NCI-H82 treated with DMSO at 0.1 percent for 48 hours (cell line): ENCODE measurements around the gene GABARAPL2.
A peak's percentile ranks its signal among the peaks of the same experiment; 100 is the strongest.

Experiments
- DNase-seq: peaks from one replicate; lab custom pipeline; 2025; ENCODE audit not compliant: unreplicated experiment; lab: John Stamatoyannopoulos, UW

The GABARAPL2 gene

DNA sequence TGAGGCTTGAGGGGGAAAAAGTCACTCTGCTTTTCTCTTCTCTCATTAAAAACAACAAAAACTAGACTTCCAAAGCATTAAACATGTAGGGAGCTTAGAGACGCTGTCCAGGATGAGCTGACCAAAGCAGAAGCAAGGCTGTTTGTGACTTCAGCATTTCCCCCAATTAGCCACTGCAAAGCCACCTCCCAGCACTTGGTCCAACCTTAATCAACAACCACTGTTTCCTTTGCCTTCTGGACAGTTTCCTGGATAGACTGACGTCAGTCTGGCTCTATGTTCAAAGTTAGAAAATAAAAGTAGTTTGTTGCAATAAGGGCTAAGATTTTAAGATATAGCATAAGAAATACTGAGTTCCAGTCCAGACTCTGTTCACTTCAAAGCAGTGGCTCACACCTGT, 13.2 kb upstream of the GABARAPL2 start:
- DNase-seq: no peak

DNA sequence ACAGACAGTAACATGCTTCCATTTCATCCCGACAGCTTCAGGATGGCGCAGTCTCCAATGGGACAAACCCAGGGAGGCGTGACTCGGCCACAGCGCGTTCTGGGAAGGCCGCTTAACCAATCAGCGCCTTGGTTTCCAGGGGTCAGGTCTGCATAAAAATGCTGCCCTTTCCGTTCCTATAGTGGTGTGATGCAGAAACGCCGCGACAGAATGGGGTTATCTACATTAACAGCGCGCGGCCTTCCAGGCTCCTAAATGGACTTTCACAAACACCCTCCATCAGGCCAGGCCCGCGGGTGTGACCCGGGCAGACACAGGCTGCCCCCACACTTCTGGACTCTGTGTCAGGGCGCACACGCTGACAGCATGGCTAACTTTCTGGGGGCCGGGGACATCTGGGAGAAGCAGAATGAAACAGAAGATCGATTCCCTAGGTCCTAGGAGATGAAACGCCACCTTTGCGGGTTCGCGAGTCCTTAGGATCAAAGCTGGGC, 10.9 kb upstream of the GABARAPL2 start:
- DNase-seq: peak; percentile 43

DNA sequence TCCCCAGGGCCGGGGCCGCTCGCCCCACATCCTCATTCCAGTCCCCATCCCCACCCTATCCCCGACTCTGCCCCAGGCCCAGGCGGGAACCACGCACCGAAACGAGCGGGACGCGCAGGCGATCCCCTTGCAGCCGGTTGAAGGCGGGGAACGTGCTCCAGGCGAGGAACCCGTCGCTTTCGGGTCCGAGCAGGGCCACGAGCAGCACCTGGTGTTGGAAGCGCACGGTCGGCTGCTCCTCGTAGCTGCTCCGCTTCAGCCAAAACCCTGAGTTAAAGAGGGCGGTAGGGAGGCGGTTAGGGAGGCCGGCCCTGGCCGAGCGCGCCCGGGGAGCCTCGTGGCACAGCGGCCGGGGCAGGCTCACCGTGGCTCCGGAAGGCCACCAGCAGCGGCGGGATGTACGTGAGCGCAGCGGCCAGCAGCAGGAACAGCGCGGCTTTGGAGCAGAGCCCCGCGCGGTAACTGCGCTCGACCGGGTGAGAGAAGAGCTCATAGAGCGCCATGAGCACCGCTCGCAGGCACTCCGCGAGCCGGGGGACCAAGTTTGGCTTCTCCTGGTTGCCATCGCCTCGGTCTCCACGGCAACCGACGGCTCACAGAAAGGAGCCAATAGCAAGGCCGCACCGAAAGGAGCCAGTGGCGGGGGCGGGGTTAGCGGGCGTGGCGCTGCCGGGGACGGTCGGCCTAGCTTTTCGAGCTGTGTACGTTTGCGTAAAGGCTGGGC, 10.3 kb upstream of the GABARAPL2 start, which contains the start of gene TMEM231:
TSS of gene TMEM231 (minus strand) at position 546 of the 724 bp plus-strand sequence. CDS start at position 503, 43 bp downstream.
- DNase-seq: peak; percentile 72

DNA sequence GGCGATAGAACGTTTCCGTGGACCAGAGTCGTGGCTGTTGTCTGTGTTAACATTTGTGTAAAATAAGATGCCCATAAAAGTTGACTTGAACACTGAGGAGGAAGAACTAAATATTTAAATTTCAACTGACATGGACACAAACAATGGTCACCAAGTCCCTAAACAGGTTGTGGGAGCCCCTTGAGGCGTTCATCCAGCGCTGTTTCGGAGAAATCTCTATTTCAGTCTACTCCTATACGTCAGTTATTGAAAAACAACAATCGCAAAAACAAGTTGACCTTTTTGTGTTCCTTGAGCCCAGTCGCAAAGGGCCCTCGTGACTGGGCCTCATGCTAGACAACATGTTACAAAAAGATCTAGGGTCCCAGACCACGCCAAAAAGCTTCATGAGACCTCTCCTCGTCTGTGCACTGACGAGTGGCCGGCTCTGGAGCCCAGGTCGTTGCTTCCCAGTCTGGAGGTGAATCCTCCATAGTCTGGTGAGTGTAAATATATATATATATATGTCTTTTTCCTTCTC, 9.7 kb upstream of the GABARAPL2 start:
- DNase-seq: no peak

DNA sequence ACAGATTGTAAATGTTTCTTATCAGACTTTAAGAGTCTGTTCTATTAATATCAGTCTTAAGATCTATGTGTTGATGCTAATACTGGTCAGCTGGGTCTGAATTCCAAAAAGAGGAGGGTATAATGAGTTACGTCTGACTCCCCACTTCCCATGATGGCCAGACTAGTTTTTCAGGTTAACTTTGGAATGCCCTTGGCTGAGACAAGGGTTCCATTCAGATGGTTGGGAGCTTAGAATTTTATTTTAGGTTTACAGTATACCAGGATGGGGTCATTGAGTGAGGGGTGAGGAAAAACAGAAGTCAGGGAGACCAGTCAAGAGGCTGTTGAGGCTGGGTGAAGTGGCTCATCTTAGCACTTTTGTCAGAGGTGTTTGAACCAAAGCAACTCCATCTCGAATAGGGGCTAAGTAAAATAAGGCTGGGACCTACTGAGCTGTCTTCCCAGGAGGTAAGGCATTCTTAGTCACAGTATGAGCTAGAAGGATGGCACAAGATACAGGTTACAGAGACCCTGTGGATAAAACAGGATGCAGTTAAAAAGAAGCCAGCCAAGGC, 7.3 kb upstream of the GABARAPL2 start:
- no peak for DNase-seq

DNA sequence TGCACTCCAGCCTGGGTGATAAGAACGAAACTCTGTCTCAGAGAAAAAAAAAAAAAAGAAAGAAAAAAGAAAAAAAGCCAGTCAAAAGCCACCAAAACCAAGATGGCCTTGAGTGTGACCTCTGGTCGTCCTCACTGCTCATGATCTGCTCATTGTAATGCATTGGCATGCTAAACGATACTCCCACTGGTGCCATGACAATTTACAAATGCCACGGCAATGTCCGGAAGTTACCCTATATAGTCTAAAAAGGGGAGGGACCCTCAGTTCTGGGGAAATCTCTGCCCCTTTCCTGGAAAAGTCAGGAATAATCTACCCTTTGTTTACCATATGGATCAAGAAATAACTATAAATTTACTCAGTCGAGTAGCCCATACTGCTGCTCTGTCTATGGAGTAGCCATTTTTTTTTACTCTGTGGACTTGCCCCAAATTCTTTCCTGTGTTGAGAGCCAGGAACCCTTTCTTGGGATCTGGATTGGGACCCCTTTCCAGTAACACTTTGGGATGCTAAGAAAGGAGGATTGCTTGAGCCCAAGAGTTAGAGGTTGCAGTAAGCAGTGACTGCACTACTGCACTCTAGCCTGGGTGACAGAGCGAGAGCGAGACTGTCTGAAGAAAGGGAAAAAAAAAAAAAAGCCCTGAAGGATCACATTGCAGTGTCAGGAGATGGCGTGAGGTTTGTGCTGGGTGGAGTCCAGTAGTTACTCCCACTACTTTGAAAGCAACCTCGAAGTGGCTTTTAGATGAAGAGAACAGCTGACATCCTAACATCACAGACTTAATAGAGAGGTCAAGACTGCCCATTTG, 6.4 kb upstream of the GABARAPL2 start:
- no peak for DNase-seq

DNA sequence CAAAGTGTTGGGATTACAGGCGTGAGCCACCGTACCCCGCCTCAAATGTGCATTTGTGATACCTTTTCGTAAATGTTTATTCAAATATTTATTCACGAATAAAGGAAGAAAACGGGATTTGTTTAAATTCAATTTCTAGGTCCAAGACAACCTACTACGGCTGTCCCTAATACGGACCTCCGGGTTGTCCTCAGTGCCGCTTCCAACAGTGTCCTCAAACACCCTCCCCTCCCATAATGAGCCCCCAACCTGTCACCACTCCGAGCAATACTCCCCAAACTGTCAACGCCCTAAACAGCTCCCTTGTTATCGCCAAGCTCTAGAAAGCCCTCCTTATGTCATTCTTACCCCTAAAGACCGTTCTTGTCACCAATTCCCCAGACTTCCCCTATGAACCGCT, 539 bp upstream of the GABARAPL2 start:
- DNase-seq: no peak

DNA sequence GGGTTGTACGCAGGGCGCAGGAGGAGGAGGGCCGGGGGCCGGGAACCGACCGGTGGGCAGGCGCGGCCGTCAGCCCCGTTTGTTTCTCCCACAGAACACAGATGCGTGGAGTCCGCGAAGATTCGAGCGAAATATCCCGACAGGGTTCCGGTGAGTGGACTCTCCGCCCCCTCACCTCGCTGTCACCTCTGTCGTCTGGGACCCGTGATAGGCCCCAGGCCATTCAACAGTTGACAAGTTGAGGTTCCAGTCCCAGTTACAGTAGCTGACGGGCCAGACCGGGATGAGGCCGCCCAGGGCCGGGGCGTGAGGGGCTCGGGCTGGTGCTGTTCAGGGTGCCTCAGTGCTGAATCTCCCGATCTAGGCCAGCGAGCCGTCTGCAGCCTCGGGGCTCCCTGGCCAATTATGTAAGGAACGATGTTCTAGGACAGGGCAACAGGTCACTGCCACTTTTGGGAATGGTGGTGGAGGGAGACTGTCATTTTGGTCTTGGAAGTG, 628 bp downstream of the GABARAPL2 start:
- DNase-seq: no peak

DNA sequence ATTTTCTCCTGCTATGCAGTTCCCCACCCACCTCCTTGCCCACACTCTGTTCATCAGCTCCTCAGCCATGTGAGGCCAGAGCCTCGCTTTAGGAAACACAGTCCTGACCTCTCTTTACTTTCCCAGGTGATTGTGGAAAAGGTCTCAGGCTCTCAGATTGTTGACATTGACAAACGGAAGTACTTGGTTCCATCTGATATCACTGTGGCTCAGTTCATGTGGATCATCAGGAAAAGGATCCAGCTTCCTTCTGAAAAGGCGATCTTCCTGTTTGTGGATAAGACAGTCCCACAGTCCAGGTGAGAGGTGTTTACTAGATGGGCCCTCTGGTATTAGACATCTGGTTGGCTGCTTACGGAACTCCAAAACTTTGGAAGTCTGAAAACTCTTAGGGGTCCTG, 1.7 kb downstream of the GABARAPL2 start:
- DNase-seq: no peak

DNA sequence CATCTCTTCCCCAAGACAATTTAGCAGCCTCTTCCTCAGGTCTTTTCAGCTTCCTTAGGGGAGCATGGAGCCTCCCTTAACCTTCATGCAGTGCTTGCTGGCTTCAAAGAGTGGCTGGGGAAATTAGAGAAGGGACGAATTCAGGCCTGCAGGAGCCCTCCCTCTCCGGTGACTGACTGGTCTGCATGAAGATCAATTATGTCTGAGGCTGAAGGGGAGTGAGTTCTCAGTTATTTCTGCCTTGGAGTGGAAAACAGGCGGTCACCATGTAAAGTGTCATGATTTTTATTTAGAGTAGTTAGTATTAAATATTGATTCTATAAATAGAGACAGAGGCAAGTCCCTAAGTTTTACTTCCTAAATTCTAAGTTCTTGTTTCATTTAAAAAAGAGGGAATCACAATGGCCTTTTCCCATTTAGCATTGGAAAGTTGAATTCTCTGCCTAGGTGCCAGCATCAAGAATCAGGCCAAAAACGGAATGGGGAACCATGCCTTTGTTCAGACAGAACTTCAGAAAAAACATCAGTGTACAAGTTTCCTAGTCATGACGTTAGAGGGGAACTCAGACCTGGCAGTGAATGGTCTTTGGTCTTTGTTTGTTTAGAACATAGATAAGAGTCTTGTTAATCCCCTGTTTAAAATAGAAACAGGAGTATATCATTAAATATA, 4.4 kb downstream of the GABARAPL2 start:
- no peak for DNase-seq

DNA sequence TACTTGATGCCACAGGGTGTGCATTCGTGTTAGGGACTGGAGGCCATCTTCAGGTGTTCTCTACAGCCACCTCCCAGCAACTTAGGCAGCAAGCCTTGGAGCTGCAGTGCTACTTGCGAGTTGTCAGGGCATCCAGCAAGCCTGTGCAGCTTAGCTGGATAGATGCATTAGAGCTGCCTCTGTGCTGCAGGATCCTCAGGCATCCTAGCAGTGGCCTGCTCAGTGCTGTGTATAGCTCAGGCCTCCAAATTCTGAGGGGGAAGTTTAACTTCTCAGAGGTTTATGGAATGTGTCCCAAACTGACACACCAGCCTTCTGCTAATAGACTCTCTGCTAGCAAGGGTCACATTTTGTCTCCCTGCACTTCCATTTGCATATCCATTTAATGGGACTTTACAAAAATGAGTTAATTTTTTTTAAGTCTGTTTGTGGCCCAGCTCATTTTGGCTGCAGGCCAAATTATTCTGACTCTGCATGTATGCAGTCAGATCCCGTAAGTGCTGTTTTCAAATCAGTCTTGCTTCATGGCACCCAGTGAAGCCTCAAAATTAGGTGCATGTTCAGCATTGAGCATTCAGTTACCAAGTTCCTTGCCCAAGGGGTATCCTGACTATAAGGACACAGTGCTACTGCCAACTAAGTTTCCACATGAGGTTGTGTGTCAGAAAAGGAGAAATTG, 6.8 kb downstream of the GABARAPL2 start:
- no peak for DNase-seq

DNA sequence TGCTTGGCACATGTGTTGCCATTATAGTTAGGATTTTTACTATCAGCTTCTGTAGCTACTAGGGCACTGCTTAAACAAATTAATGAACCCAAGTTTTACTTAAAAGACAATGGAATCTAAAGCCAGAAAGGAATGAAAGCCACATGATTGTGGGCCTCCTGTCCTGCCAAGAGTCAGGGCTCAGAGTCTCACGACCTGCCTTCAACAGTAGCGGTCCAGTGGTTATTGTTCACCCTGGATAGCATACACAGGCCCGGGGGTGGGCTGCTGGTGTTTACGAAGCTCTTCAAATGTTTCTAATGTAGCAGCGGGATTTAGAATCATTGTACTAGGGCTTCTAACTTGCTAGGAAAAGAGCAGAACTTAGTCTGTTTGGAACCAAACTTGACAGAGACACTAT, 7.8 kb downstream of the GABARAPL2 start:
- DNase-seq: no peak

DNA sequence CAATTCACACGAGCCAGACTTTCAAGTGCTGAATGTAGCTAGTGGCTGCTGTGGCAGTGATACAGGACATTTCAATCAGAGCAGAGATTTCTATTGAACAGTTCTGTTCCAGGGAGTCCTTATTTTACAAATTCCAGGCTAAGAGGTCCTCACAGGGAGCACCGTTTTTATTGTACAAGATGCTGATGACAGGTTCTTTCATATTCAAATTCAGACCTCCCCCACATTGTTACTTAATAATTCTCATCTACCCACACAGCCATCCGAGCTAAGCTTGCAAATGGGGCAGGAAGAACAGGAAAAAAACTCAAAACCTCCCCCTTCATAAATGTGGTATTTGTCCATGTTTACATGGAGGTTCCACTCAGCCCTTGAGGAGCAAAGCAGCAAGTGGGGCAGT, 9.8 kb downstream of the GABARAPL2 start:
- no peak for DNase-seq

DNA sequence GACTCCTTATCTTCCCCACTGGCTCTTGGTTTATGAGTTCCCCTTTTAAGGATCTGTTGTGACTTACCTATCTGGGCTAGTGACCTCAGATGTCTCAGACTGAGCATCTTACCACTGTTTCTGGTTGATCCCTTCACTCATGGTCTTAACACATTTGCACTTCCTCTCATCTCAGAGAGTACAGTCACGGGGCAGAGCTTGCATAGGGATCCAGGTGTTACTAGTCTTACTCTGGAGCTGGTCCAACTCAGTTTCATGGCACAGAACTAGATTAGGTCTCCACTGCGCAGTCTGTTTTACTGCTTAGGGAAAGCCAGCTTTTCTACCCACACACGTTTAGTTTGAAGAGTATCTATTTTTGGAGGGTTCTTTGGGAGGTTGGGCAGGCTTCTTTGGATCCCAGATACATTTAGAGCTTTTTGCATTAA, 10.2 kb downstream of the GABARAPL2 start:
- no peak for DNase-seq

DNA sequence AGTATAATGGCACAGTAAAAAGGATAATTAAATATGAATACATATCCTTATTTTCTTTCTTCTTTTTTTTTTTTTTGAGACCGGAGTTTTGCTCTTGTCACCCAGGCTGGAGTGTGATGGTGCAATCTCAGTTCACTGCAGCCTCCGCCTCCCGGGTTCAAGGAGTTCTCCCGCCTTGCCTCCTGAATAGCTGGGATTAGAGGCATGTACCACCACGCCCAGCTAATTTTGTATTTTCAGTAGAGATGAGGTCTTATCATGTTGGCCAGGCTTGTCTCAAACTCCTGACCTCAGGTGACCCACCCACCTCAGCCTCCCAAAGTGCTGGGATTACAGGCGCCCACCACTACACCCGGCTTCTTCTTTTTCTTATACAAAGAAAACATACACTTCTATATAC, 12.0 kb downstream of the GABARAPL2 start:
- no peak for DNase-seq

DNA sequence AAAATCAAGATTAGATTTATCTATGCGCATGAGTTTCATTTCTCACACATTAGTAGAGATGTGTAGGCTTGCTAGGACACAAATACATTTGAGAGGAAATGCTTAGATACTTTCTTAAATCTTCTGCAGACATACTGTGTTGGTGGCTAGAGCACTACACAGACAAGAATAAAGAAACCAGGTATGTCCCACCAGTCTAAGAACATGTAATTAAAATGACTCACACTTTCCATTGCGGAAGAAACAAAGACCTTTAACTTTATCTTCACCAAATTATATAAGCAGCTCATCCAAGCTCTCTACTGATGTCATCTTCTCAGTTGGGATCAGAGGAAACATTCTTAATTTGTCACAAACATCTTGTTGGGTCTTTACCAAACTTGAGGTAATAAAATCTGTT, 12.5 kb downstream of the GABARAPL2 start:
- DNase-seq: no peak

DNA sequence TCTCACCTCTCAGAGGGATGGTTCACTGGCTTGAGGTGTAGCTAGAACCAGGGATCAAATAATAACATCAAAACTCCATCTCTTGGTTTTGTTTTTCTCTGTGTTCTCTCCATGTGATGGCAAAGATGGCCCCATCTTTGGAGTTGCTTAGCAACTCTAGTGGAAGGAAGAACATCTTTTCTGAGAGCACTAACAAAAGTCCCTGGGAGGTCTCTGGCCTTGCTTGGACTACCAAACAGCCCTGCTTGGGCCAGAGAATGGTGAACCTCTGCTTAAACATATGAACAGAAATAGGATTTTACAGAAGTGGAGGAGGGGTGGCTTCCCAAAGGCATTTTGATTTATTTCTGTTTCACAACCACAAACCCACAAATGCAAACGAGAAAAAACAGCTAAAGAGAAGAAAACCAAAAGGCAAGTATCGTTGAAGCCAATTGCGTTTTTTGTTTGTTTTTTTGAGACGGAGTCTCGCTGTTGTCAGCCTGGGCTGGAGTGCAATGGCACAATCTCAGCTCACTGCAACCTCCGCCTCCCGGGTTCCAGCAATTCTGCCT, 13.2 kb downstream of the GABARAPL2 start:
- DNase-seq: no peak

DNA sequence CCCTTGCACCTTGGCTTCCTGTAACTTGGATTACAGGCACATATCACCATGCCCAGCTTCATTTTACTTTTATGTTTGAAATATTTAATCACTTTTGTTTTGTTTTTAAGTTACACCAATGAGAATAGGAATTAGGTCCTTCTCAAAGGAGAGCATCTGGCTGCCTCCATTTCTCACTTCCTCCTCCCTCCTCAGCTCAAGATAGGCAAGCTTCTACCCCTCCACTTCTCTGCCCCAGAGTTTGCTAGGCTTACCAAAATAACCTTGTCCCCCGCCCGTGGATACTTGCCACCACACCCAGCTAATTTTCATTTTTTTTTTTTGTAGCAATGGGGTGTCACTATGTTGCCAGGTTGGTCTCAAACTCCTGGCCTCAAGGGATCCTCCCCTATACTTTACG, 17.9 kb downstream of the GABARAPL2 start:
- DNase-seq: no peak

DNA sequence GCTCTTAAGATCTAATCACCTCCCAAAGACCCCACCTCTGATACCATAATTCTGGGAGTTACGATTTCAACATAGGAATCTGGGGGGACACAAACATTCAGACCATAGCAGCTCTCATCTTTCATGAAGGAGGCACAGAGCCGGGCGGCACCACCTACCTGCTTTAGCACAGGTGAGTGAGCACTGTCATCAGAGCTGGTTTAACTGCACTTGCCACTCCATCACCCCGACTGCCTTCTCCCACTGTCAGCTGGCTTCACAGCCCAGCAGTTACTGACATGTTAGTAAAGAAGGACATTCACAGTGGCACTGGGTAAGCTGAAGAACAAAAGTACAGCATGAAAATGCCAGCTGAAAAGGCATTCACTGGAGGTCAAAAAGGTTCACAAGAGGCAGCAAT, 22.5 kb downstream of the GABARAPL2 start:
- DNase-seq: no peak

DNA sequence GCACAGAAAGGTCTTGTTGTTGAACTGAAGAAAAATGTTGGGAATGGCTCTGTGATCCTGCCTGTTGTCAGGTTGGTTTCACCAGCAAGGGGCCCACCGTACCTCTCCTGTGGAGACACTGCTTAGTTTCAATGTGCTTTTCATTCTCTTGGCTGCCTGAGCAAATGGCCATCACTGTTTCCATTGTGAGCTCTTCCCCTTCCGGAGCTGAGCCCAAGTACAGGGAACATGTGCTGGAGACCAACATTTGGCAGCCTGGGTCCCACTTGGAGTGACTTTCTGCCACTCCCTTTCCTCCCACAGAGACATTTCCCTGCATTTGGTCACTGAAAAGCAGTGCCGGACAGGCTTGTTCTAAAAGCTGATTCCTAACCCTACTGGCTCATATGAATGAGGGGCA, 23.1 kb downstream of the GABARAPL2 start:
- DNase-seq: no peak
